MV-4-11 (cell line): Measurements from ENCODE around the gene SLX4.

Source experiments
- DNase-seq: peaks from one replicate; lab custom pipeline; 2025; lab: John Stamatoyannopoulos, UW

SLX4 gene

GRCh38 chr16:3601614-3602319 is 9.6 kb downstream of the SLX4 start:
- no peak for DNase-seq

GRCh38 chr16:3599922-3600321 is 11.5 kb downstream of the SLX4 start:
- no peak for DNase-seq

GRCh38 chr16:3599121-3599520 is 12.3 kb downstream of the SLX4 start:
- DNase-seq: no peak

GRCh38 chr16:3598236-3598635 is 13.2 kb downstream of the SLX4 start:
- no peak for DNase-seq

- DNase-seq: no peak
Observed at GRCh38 chr16:3597676-3598075, 13.7 kb downstream of the SLX4 start.

- no peak for DNase-seq
Observed at GRCh38 chr16:3597226-3597625, 14.2 kb downstream of the SLX4 start.

GRCh38 chr16:3596101-3596861 is 15.1 kb downstream of the SLX4 start:
- no peak for DNase-seq

- DNase-seq: no peak
Observed at GRCh38 chr16:3595521-3596021, 15.8 kb downstream of the SLX4 start.

- DNase-seq: no peak
Observed at GRCh38 chr16:3595110-3595486, 16.3 kb downstream of the SLX4 start.

GRCh38 chr16:3594316-3595109 is 16.9 kb downstream of the SLX4 start:
- DNase-seq: no peak

GRCh38 chr16:3592559-3592958 is 18.8 kb downstream of the SLX4 start:
- no peak for DNase-seq

- DNase-seq: no peak
Observed at GRCh38 chr16:3591991-3592390, 19.4 kb downstream of the SLX4 start.

GRCh38 chr16:3591436-3591803 is 20.0 kb downstream of the SLX4 start:
- no peak for DNase-seq

- peak; percentile 89 for DNase-seq
Observed at GRCh38 chr16:3590736-3591435, 20.5 kb downstream of the SLX4 start.

GRCh38 chr16:3589991-3590701 is 21.3 kb downstream of the SLX4 start:
- no peak for DNase-seq

- DNase-seq: peak; percentile 51
Observed at GRCh38 chr16:3589441-3589921, 21.9 kb downstream of the SLX4 start.

GRCh38 chr16:3589001-3589400 is 22.4 kb downstream of the SLX4 start:
- no peak for DNase-seq

- no peak for DNase-seq
Observed at GRCh38 chr16:3587547-3588110, 23.8 kb downstream of the SLX4 start.

GRCh38 chr16:3584412-3584811 is 27.0 kb downstream of the SLX4 start:
- DNase-seq: no peak

- no peak for DNase-seq
Observed at GRCh38 chr16:3583303-3584038, 27.9 kb downstream of the SLX4 start.
